BE2C (cell line): ENCODE data around the gene PGAM2.

Experiments used
- DNase-seq: peaks from one replicate; pipeline ENCODE4 v3.0.0-alpha.2; 2020
- H3K27me3 ChIP-seq: fragments of 250-450 bp; sonication (Bioruptor Pico); 2 replicates; pipeline ENCODE4 v1.5.1; 2020; ENCODE audit warnings: mild to moderate bottlenecking
- H3K36me3 ChIP-seq: fragments of 250-450 bp; sonication (Bioruptor Pico); 2 replicates; pipeline ENCODE4 v1.5.1; 2020; ENCODE audit warnings: mild to moderate bottlenecking
- H3K4me1 ChIP-seq: fragments of 250-450 bp; sonication (Bioruptor Pico); 2 replicates; pipeline ENCODE4 v1.5.1; 2020
- H3K4me3 ChIP-seq: 2 replicates; pipeline ENCODE4 v1.5.1; 2011; ENCODE audit warnings: low read depth, low read length
- H3K9me3 ChIP-seq: fragments of 250-450 bp; sonication (Bioruptor Pico); 2 replicates; pipeline ENCODE4 v1.5.1; 2020
- CTCF ChIP-seq: IDR thresholded peaks from 2 replicates; pipeline ENCODE4 v1.5.1; 2012; ENCODE audit warnings: mild to moderate bottlenecking, low read depth, low read length

Gene PGAM2

GRCh38 chr7:44060948-44061644, 4.3 kb downstream of the PGAM2 start:
- no peaks in the 10 kb centered on the region for H3K27me3 ChIP-seq
- TF ChIP-seq CTCF: no peak
- peaks cover 43% of the 10 kb centered on the region for H3K36me3 ChIP-seq
- DNase-seq: peak; percentile 5
- H3K4me3 ChIP-seq: no peak overlapping the region
- peaks cover 2% of the 10 kb centered on the region for H3K4me1 ChIP-seq
- H3K9me3 ChIP-seq: no peaks in the 10 kb centered on the region

GRCh38 chr7:44060091-44060947, 5.0 kb downstream of the PGAM2 start:
- DNase-seq: peak; percentile 4

GRCh38 chr7:44059219-44060090, 5.9 kb downstream of the PGAM2 start:
- Histone ChIP-seq H3K9me3 (no peaks in the 10 kb centered on the region), H3K36me3 (peaks cover 50% of the 10 kb centered on the region), H3K4me1 (no peaks in the 10 kb centered on the region), H3K27me3 (no peaks in the 10 kb centered on the region), H3K4me3 (no peak overlapping the region)
- no peak for TF ChIP-seq CTCF
- DNase-seq: peak; percentile 18

More at GRCh38 chr7:44060091-44060947, 5.0 kb downstream of the PGAM2 start:
- Histone ChIP-seq H3K4me3 (no peak overlapping the region), H3K27me3 (no peaks in the 10 kb centered on the region), H3K36me3 (peaks cover 43% of the 10 kb centered on the region), H3K9me3 (no peaks in the 10 kb centered on the region), H3K4me1 (no peaks in the 10 kb centered on the region)
- TF ChIP-seq CTCF: no peak

- TF ChIP-seq CTCF: no peak
- Histone ChIP-seq H3K4me1 (no peaks in the 10 kb centered on the region), H3K27me3 (no peaks in the 10 kb centered on the region), H3K9me3 (no peaks in the 10 kb centered on the region), H3K36me3 (peaks cover 50% of the 10 kb centered on the region), H3K4me3 (no peak overlapping the region)
- DNase-seq: peak; percentile 4
Observed at GRCh38 chr7:44058759-44059218, 6.6 kb downstream of the PGAM2 start.

GRCh38 chr7:44057849-44058758, 7.3 kb downstream of the PGAM2 start:
- no peak for TF ChIP-seq CTCF
- Histone ChIP-seq H3K4me1 (no peaks in the 10 kb centered on the region), H3K9me3 (no peaks in the 10 kb centered on the region), H3K27me3 (no peaks in the 10 kb centered on the region), H3K36me3 (peaks cover 50% of the 10 kb centered on the region), H3K4me3 (no peak overlapping the region)
- DNase-seq: peak; percentile 6
